ENCODE measurements around the gene HOXB9. TPM values are rescaled to one million over a fixed set of nuclear protein-coding genes. Genes with fewer than 3 reads are reported as not detected.
A peak's percentile ranks its signal among the peaks of the same experiment; 100 is the strongest.

Gene HOXB9
- total RNA-seq, 1 experiment from 2014 or later = not detected

GRCh38 chr17:48632579-48633265 is 6.6 kb upstream of the HOXB9 start:
- Histone ChIP-seq H2BK12ac (ENCODE audit: insufficient read length, low read depth, low read length) (no peak overlapping the region), H3K4ac (ENCODE audit: low read depth, low read length) (no peak overlapping the region), H3K79me1 (ENCODE audit: insufficient read depth, low read depth, low read length, poor library complexity, severe bottlenecking) (no peaks in the 10 kb centered on the region), H3K23ac (ENCODE audit: insufficient read length, low read depth, low read length) (no peak overlapping the region), H3T11ph (ENCODE audit: low read length) (no peak overlapping the region), H3K4me1 (ENCODE audit: insufficient read depth, low read length) (no peaks in the 10 kb centered on the region; the same call in 1 of the 2 replicates), H4K20me1 (ENCODE audit: control insufficient read depth, insufficient read depth, insufficient read length) (no peaks in the 10 kb centered on the region), H2AFZ (ENCODE audit: low read length) (no peak overlapping the region), H3K27ac (ENCODE audit: insufficient read length, low read depth, low read length) (no peak overlapping the region), H2BK5ac (ENCODE audit: insufficient read length, low read length) (no peak overlapping the region), H3K18ac (ENCODE audit: insufficient read length, low read depth, low read length) (no peak overlapping the region), H3K9me3 (ENCODE audit: control insufficient read depth, low read depth, low read length) (no peaks in the 10 kb centered on the region), H4K5ac (ENCODE audit: insufficient read length, low read depth, low read length) (no peak overlapping the region), H2BK120ac (ENCODE audit: low read depth, low read length, poor library complexity, severe bottlenecking) (no peak overlapping the region), H3K79me2 (ENCODE audit: insufficient read depth, low read length) (no peaks in the 10 kb centered on the region; the same call in 1 of the 2 replicates), H3K23me2 (ENCODE audit: insufficient read length, low read depth, low read length, poor library complexity, severe bottlenecking) (no peaks in the 10 kb centered on the region), H4K91ac (ENCODE audit: insufficient read length, low read depth, low read length) (no peak overlapping the region), H3K27me3 (ENCODE audit: insufficient read depth, low read length) (peaks cover 97% of the 10 kb centered on the region), H3K56ac (ENCODE audit: insufficient read length, low read depth, low read length) (no peak overlapping the region), H3K14ac (ENCODE audit: insufficient read depth, low read length) (no peak overlapping the region), H2AK5ac (ENCODE audit: insufficient read length, low read length) (no peak overlapping the region), H3K4me2 (ENCODE audit: insufficient read depth, insufficient read length, low read length) (no peak overlapping the region), H2BK20ac (ENCODE audit: low read depth, low read length, poor library complexity, severe bottlenecking) (no peak overlapping the region), H3K9ac (ENCODE audit: extremely low read depth, insufficient read length, low read length) (no peak overlapping the region), H4K8ac (replicated peaks; ENCODE audit: insufficient read length, low read depth, low read length) (no peak overlapping the region), H2BK15ac (ENCODE audit: low read depth, low read length) (no peak overlapping the region)
- no peak overlapping the region; a peak in 1 of 5 replicates for H3K4me3 Mint-ChIP-seq
- H3K36me3 Mint-ChIP-seq (ENCODE audit: insufficient read depth in 1 of 3, low read depth in 3 of 3) = peaks cover 0 to 1% (median 0%) of the 10 kb centered on the region in 3 experiments; a peak in 2 of 7 replicates
- WGBS (ENCODE audit: extremely low coverage, insufficient read length, low lambda C conversion rate) = no CpG with 5 or more reads among the region's 7 CpGs
- no peak overlapping the region for H3K27ac Mint-ChIP-seq
- peak; percentile 42 for DNase-seq
- peaks cover 2 to 8% of the 10 kb centered on the region in 2 experiments; a peak in 2 of 4 replicates for H3K4me1 Mint-ChIP-seq
- H3K9me3 Mint-ChIP-seq = peaks cover 4 to 17% of the 10 kb centered on the region in 2 experiments
- no peak for TF ChIP-seq CTCF (conservative IDR thresholded peaks at IDR 0.05)
- H3K27me3 Mint-ChIP-seq (ENCODE audit: low read depth) = peaks cover 100% of the 10 kb centered on the region

All from H9 (cell line).